Caco-2 (cell line): ENCODE results near the gene SKOR2. TPM values are rescaled to one million over a fixed set of nuclear protein-coding genes. Genes with fewer than 3 reads are reported as not detected.
"Not testable (repeated sequence)": the region's sequence is repeated elsewhere in the genome, so short reads cannot be mapped to it uniquely, and the experiment has no call there.

Experiments
- BruUV-seq: library from RNA; stranded (reverse); fragments of 400-500 nt; replicated peaks from 2 replicates; lab custom pipeline; 2021; lab: Mats Ljungman, UMichigan
- CTCF ChIA-PET: fragments of 300-600 bp; sonication (Branson Sonifier 250); formaldehyde crosslinking; loops from one replicate; lab custom pipeline; 2022; ENCODE audit warnings: antibody characterized with exemption; lab: Charles Lee
- POLR2A ChIA-PET: fragments of 300-600 bp; sonication (Branson Sonifier 250); formaldehyde crosslinking; loops from one replicate; lab custom pipeline; 2022; ENCODE audit warnings: antibody characterized with exemption; lab: Charles Lee
- DNase-seq, 2 experiments: peaks; one replicate each; pipeline versions ENCODE4 v3.0.0 to v3.0.0-alpha.2; 2020 to 2022
- H3K27me3 ChIP-seq: replicated peaks from 2 replicates; pipeline ENCODE4 v1.6.0; 2011; ENCODE audit warnings: low read length; ENCODE audit not compliant: control insufficient read depth, insufficient read depth
- H3K36me3 ChIP-seq: 2 replicates; pipeline ENCODE4 v1.5.1; 2011; ENCODE audit warnings: low read length; ENCODE audit not compliant: control insufficient read depth, insufficient read depth
- H3K4me1 ChIP-seq: fragments of 250-450 bp; sonication (Bioruptor Pico); 2 replicates; pipeline ENCODE4 v1.5.1; 2020; ENCODE audit warnings: mild to moderate bottlenecking
- H3K4me3 ChIP-seq: 2 replicates; pipeline ENCODE4 v1.5.1; 2011; ENCODE audit warnings: low read depth, mild to moderate bottlenecking, control low read depth, low read length
- H3K9me3 ChIP-seq: fragments of 250-450 bp; sonication (Bioruptor Pico); 2 replicates; pipeline ENCODE4 v1.5.1; 2020; ENCODE audit warnings: mild to moderate bottlenecking, moderate library complexity
- H3K27ac Mint-ChIP-seq: one replicate; pipeline ENCODE4 v1.8.0; 2022; ENCODE audit warnings: mixed read lengths; ENCODE audit not compliant: unreplicated experiment
- H3K27me3 Mint-ChIP-seq: one replicate; pipeline ENCODE4 v1.8.0; 2022; ENCODE audit warnings: mixed read lengths; ENCODE audit not compliant: insufficient read depth, unreplicated experiment
- H3K36me3 Mint-ChIP-seq: one replicate; pipeline ENCODE4 v1.8.0; 2022; ENCODE audit warnings: mild to moderate bottlenecking, mixed read lengths; ENCODE audit not compliant: insufficient read depth, unreplicated experiment
- H3K4me1 Mint-ChIP-seq: one replicate; pipeline ENCODE4 v1.8.0; 2022; ENCODE audit warnings: low read depth, mixed read lengths; ENCODE audit not compliant: unreplicated experiment
- H3K4me3 Mint-ChIP-seq: one replicate; pipeline ENCODE4 v1.8.0; 2022; ENCODE audit warnings: mild to moderate bottlenecking, moderate library complexity, mixed read lengths; ENCODE audit not compliant: unreplicated experiment
- H3K9me3 Mint-ChIP-seq: one replicate; pipeline ENCODE4 v1.8.0; 2022; ENCODE audit warnings: mixed read lengths; ENCODE audit not compliant: unreplicated experiment
- intact Hi-C: fragments of 100-400 bp; cut with micrococcal nuclease; formaldehyde crosslinking; loops from one replicate; pipeline ENCODE4 v1.10.0; 2022; ENCODE audit not compliant: unreplicated experiment
- total RNA-seq: library from RNA; stranded (reverse); gene quantifications from 2 replicates; pipeline ENCODE4 v1.2.3, GENCODE V29; 2022
- TF ChIP-seq, protein P1 (sequence below), 2 experiments: fragments of 200-600 bp in 1 of 2; IDR thresholded peaks; 1 replicate in 1 of 2; 2 replicates in 1 of 2; pipeline versions ENCODE4 v1.5.1 to v1.8.0; 2011 to 2022; ENCODE audit warnings: antibody characterized with exemption in 1 of 2, control low read depth in 1 of 2, inconsistent platforms in 1 of 2, low read depth in 1 of 2, low read length in 1 of 2, mild to moderate bottlenecking in 1 of 2, moderate library complexity in 1 of 2; ENCODE audit not compliant: insufficient read depth in 1 of 2, severe bottlenecking in 1 of 2, unreplicated experiment in 1 of 2

SKOR2 gene
- total RNA-seq, 1 experiment from 2014 or later, result not detected

GRCh38 chr18:47163241-47163640 lies 88.2 kb downstream of the SKOR2 start:
- no peak overlapping the region for H3K27ac Mint-ChIP-seq
- H3K4me3 ChIP-seq, result no peak overlapping the region
- DNase-seq, result no peak
- no peaks in the 10 kb centered on the region for H3K36me3 ChIP-seq
- no peaks in the 10 kb centered on the region for H3K4me1 Mint-ChIP-seq
- no TSS peak for BruUV-seq
- ChIA-PET CTCF (no interaction called here), POLR2A (no interaction called here)
- H3K4me1 ChIP-seq, result no peaks in the 10 kb centered on the region
- peaks cover 6% of the 10 kb centered on the region for H3K36me3 Mint-ChIP-seq
- no peaks in the 10 kb centered on the region for H3K9me3 ChIP-seq
- no peaks in the 10 kb centered on the region for H3K27me3 ChIP-seq
- no peaks in the 10 kb centered on the region for H3K9me3 Mint-ChIP-seq
- no peak overlapping the region for H3K4me3 Mint-ChIP-seq
- intact Hi-C loops, result no loop called here
- no peaks in the 10 kb centered on the region for H3K27me3 Mint-ChIP-seq
- TF ChIP-seq, protein P1, sequence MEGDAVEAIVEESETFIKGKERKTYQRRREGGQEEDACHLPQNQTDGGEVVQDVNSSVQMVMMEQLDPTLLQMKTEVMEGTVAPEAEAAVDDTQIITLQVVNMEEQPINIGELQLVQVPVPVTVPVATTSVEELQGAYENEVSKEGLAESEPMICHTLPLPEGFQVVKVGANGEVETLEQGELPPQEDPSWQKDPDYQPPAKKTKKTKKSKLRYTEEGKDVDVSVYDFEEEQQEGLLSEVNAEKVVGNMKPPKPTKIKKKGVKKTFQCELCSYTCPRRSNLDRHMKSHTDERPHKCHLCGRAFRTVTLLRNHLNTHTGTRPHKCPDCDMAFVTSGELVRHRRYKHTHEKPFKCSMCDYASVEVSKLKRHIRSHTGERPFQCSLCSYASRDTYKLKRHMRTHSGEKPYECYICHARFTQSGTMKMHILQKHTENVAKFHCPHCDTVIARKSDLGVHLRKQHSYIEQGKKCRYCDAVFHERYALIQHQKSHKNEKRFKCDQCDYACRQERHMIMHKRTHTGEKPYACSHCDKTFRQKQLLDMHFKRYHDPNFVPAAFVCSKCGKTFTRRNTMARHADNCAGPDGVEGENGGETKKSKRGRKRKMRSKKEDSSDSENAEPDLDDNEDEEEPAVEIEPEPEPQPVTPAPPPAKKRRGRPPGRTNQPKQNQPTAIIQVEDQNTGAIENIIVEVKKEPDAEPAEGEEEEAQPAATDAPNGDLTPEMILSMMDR (IDR thresholded peaks at IDR 0.05; ENCODE audit: insufficient read depth in 1 of 2, low read depth in 1 of 2, low read length in 1 of 2, severe bottlenecking in 1 of 2, unreplicated experiment in 1 of 2), result no peak

DNA sequence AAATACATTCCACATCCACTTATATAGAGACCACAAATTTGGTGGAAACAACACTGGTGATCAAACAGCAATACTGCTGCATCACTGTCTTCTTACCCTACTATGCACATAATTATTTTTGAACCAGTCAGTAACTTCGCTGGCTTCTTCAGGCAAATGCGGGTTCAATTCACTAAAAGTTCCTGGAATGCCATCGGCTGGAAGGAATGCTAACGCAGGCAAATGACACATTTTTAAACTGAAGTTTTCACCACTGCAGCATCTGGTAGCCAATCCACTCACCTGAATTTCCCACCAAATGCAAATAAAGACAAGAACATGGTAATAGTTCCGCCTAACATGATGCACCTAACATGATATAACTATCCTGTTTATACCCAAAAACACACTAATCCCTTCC lies 91.2 kb downstream of the SKOR2 start:
- POLR2A ChIA-PET, result no interaction called here
- Mint-ChIP-seq H3K36me3 (peaks cover 6% of the 10 kb centered on the region), H3K9me3 (no peaks in the 10 kb centered on the region), H3K4me3 (no peak overlapping the region), H3K27ac (no peak overlapping the region), H3K4me1 (no peaks in the 10 kb centered on the region), H3K27me3 (no peaks in the 10 kb centered on the region)
- no peak for DNase-seq
- intact Hi-C loops, result no loop called here
- Histone ChIP-seq H3K27me3 (no peaks in the 10 kb centered on the region), H3K4me1 (no peaks in the 10 kb centered on the region), H3K36me3 (no peaks in the 10 kb centered on the region), H3K4me3 (no peak overlapping the region), H3K9me3 (no peaks in the 10 kb centered on the region)
- no TSS peak for BruUV-seq
- TF ChIP-seq, protein P1 (IDR thresholded peaks at IDR 0.05; ENCODE audit: insufficient read depth in 1 of 2, low read depth in 1 of 2, low read length in 1 of 2, severe bottlenecking in 1 of 2, unreplicated experiment in 1 of 2), result no peak
- CTCF ChIA-PET, result interaction anchor here (0.7 kb wide), 1 partner anchor 10 kb away, joined by 3 read pairs; no protein-coding TSS in a partner anchor

GRCh38 chr18:47158404-47158803 lies 93.1 kb downstream of the SKOR2 start:
- H3K4me3 Mint-ChIP-seq, H3K4me1 Mint-ChIP-seq, H3K27me3 Mint-ChIP-seq, H3K4me3 ChIP-seq, intact Hi-C loops, POLR2A ChIA-PET, BruUV-seq, H3K9me3 Mint-ChIP-seq, DNase-seq, H3K27me3 ChIP-seq, H3K27ac Mint-ChIP-seq, H3K36me3 Mint-ChIP-seq, CTCF ChIA-PET, H3K36me3 ChIP-seq, H3K9me3 ChIP-seq, H3K4me1 ChIP-seq: not testable (repeated sequence)

Other genes with a start within 250 kb of the SKOR2 start
- not detected in 2 replicates for gene ELOA2, start 216.0 kb downstream of the SKOR2 start, total RNA-seq
- 14.7 and 15.5 TPM in 2 replicates for gene HDHD2, start 101.2 kb downstream of the SKOR2 start, total RNA-seq
- 5.0 and 5.9 TPM in 2 replicates for gene IER3IP1, start 75.3 kb downstream of the SKOR2 start, total RNA-seq